ENCODE data around the gene TOPBP1. TPM values are rescaled to one million over a fixed set of nuclear protein-coding genes. Genes with fewer than 3 reads are reported as not detected.

Gene TOPBP1
- total and polyA plus RNA-seq, 2 experiments from 2014 or later: 8.0 to 29.0 TPM

GRCh38 chr3:133700351-133700750 is 38.6 kb upstream of the TOPBP1 start:
- no peaks in the 10 kb centered on the region for H3K4me1 ChIP-seq (ENCODE audit: insufficient read depth)

GRCh38 chr3:133699903-133700302 is 38.2 kb upstream of the TOPBP1 start:
- Histone ChIP-seq H4K20me1 (ENCODE audit: insufficient read depth, poor library complexity, severe bottlenecking) (no peaks in the 10 kb centered on the region), H3K36me3 (replicated peaks; ENCODE audit: insufficient read depth, low read depth) (no peaks in the 10 kb centered on the region), H3K9me3 (ENCODE audit: low read depth) (no peaks in the 10 kb centered on the region), H3K27ac (no peak overlapping the region), H3K4me2 (no peak overlapping the region), H3K27me3 (no peaks in the 10 kb centered on the region), H3K9me2 (replicated peaks; ENCODE audit: insufficient read depth) (no peaks in the 10 kb centered on the region), H3K4me1 (ENCODE audit: insufficient read depth) (no peaks in the 10 kb centered on the region), H3K4me3 (no peak overlapping the region), H3K79me2 (no peaks in the 10 kb centered on the region), H2AFZ (no peak overlapping the region)
- 86% methylated on average over 3 of the region's 3 CpGs for WGBS (ENCODE audit: low lambda C conversion rate, missing lambda C conversion rate)
- TF ChIP-seq EZH2 (IDR thresholded peaks at IDR 0.05; ENCODE audit: borderline replicate concordance): no peak
- TF ChIP-seq EZH2phosphoT487 (IDR thresholded peaks at IDR 0.05; ENCODE audit: low read depth, severe bottlenecking, unreplicated experiment): no peak
- no peak for DNase-seq (ENCODE audit: low spot score)

More at GRCh38 chr3:133700351-133700750, 38.6 kb upstream of the TOPBP1 start:
- Histone ChIP-seq H3K9me3 (ENCODE audit: low read depth) (no peaks in the 10 kb centered on the region), H3K27me3 (no peaks in the 10 kb centered on the region), H3K9me2 (replicated peaks; ENCODE audit: insufficient read depth) (no peaks in the 10 kb centered on the region), H2AFZ (no peak overlapping the region), H3K79me2 (no peaks in the 10 kb centered on the region), H3K4me2 (no peak overlapping the region), H4K20me1 (ENCODE audit: insufficient read depth, poor library complexity, severe bottlenecking) (no peaks in the 10 kb centered on the region), H3K27ac (no peak overlapping the region), H3K4me3 (no peak overlapping the region), H3K36me3 (replicated peaks; ENCODE audit: insufficient read depth, low read depth) (no peaks in the 10 kb centered on the region)
- 79% methylated on average over 6 of the region's 6 CpGs for WGBS (ENCODE audit: low lambda C conversion rate, missing lambda C conversion rate)
- TF ChIP-seq EZH2 (IDR thresholded peaks at IDR 0.05; ENCODE audit: borderline replicate concordance) (no peak), EZH2phosphoT487 (IDR thresholded peaks at IDR 0.05; ENCODE audit: low read depth, severe bottlenecking, unreplicated experiment) (no peak)
- TF ChIP-seq, protein P1, sequence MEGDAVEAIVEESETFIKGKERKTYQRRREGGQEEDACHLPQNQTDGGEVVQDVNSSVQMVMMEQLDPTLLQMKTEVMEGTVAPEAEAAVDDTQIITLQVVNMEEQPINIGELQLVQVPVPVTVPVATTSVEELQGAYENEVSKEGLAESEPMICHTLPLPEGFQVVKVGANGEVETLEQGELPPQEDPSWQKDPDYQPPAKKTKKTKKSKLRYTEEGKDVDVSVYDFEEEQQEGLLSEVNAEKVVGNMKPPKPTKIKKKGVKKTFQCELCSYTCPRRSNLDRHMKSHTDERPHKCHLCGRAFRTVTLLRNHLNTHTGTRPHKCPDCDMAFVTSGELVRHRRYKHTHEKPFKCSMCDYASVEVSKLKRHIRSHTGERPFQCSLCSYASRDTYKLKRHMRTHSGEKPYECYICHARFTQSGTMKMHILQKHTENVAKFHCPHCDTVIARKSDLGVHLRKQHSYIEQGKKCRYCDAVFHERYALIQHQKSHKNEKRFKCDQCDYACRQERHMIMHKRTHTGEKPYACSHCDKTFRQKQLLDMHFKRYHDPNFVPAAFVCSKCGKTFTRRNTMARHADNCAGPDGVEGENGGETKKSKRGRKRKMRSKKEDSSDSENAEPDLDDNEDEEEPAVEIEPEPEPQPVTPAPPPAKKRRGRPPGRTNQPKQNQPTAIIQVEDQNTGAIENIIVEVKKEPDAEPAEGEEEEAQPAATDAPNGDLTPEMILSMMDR (IDR thresholded peaks at IDR 0.05; ENCODE audit: poor library complexity): no peak
- no peak for DNase-seq (ENCODE audit: low spot score)

DNA sequence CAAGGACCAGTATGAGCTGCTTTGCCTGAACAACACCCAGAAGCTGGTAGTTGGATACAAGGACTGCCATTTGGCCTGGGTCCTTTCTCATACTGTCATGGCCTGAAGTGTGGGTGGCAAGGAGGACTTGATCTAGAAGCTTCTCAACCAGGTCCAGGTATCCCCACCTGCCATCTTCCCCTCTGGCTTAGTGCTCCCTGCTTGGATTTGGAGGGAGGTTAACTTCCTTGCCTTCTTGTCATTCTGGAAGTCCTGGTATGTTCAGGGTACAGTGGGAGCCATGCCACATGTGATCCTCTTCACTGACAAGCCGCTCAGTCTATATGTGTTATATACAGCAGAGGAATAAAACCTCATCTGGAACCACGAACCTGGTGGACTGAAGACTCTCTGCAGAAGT is 37.7 kb upstream of the TOPBP1 start:
- 82% methylated on average over 2 of the region's 2 CpGs for WGBS (ENCODE audit: low lambda C conversion rate, missing lambda C conversion rate)
- DNase-seq (ENCODE audit: low spot score): no peak

DNA sequence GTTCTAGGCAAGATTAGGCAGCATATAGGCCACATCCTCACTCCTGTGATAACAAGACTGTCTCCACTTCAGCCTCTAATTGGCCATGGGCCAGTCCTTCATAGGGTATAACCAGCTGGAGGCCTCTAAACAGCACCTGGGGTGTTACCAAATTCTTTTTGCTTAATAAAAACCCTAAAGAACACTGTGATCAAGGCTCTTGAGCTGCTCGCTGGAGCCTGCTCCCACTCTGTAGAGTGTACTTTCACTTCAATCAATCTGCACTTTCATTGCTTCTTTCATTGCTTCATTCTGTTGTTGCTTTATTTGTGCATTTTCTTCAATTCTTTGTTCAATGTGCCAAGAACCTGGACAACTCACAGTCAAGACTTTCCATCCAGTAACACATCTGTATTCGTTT is 36.2 kb upstream of the TOPBP1 start:
- H4K20me1 ChIP-seq (ENCODE audit: insufficient read depth, poor library complexity, severe bottlenecking): no peaks in the 10 kb centered on the region
- no peak overlapping the region for H3K4me2 ChIP-seq
- no peak for DNase-seq (ENCODE audit: low spot score)
- no peak overlapping the region for H3K4me3 ChIP-seq
- H3K27ac ChIP-seq: no peak overlapping the region
- no peaks in the 10 kb centered on the region for H3K4me1 ChIP-seq (ENCODE audit: insufficient read depth)
- no peaks in the 10 kb centered on the region for H3K9me2 ChIP-seq (replicated peaks; ENCODE audit: insufficient read depth)
- TF ChIP-seq EZH2 (IDR thresholded peaks at IDR 0.05; ENCODE audit: borderline replicate concordance) (no peak), EZH2phosphoT487 (IDR thresholded peaks at IDR 0.05; ENCODE audit: low read depth, severe bottlenecking, unreplicated experiment) (no peak)
- TF ChIP-seq, protein P1 (IDR thresholded peaks at IDR 0.05; ENCODE audit: poor library complexity): no peak
- no peaks in the 10 kb centered on the region for H3K36me3 ChIP-seq (replicated peaks; ENCODE audit: insufficient read depth, low read depth)
- H3K27me3 ChIP-seq: no peaks in the 10 kb centered on the region
- WGBS (ENCODE audit: low lambda C conversion rate, missing lambda C conversion rate): 93% methylated on average over 2 of the region's 2 CpGs
- no peaks in the 10 kb centered on the region for H3K79me2 ChIP-seq
- H3K9me3 ChIP-seq (ENCODE audit: low read depth): no peaks in the 10 kb centered on the region
- H2AFZ ChIP-seq: no peak overlapping the region

More for the DNA sequence above, 37.7 kb upstream of the TOPBP1 start:
- Histone ChIP-seq H3K4me1 (ENCODE audit: insufficient read depth) (no peaks in the 10 kb centered on the region), H3K27me3 (no peaks in the 10 kb centered on the region), H3K4me2 (no peak overlapping the region), H4K20me1 (ENCODE audit: insufficient read depth, poor library complexity, severe bottlenecking) (no peaks in the 10 kb centered on the region), H3K36me3 (replicated peaks; ENCODE audit: insufficient read depth, low read depth) (no peaks in the 10 kb centered on the region), H3K4me3 (no peak overlapping the region), H2AFZ (no peak overlapping the region), H3K27ac (no peak overlapping the region), H3K79me2 (no peaks in the 10 kb centered on the region), H3K9me2 (replicated peaks; ENCODE audit: insufficient read depth) (no peaks in the 10 kb centered on the region), H3K9me3 (ENCODE audit: low read depth) (no peaks in the 10 kb centered on the region)
- TF ChIP-seq, protein P1 (IDR thresholded peaks at IDR 0.05; ENCODE audit: poor library complexity): no peak
- TF ChIP-seq EZH2 (IDR thresholded peaks at IDR 0.05; ENCODE audit: borderline replicate concordance): no peak
- no peak for TF ChIP-seq EZH2phosphoT487 (IDR thresholded peaks at IDR 0.05; ENCODE audit: low read depth, severe bottlenecking, unreplicated experiment)
